ENCODE data around the gene ANKRD49.
"Not testable (repeated sequence)": the region's sequence is repeated elsewhere in the genome, so short reads cannot be mapped to it uniquely, and the experiment has no call there.

The ANKRD49 gene, protein sequence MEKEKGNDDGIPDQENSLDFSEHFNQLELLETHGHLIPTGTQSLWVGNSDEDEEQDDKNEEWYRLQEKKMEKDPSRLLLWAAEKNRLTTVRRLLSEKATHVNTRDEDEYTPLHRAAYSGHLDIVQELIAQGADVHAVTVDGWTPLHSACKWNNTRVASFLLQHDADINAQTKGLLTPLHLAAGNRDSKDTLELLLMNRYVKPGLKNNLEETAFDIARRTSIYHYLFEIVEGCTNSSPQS

DNA sequence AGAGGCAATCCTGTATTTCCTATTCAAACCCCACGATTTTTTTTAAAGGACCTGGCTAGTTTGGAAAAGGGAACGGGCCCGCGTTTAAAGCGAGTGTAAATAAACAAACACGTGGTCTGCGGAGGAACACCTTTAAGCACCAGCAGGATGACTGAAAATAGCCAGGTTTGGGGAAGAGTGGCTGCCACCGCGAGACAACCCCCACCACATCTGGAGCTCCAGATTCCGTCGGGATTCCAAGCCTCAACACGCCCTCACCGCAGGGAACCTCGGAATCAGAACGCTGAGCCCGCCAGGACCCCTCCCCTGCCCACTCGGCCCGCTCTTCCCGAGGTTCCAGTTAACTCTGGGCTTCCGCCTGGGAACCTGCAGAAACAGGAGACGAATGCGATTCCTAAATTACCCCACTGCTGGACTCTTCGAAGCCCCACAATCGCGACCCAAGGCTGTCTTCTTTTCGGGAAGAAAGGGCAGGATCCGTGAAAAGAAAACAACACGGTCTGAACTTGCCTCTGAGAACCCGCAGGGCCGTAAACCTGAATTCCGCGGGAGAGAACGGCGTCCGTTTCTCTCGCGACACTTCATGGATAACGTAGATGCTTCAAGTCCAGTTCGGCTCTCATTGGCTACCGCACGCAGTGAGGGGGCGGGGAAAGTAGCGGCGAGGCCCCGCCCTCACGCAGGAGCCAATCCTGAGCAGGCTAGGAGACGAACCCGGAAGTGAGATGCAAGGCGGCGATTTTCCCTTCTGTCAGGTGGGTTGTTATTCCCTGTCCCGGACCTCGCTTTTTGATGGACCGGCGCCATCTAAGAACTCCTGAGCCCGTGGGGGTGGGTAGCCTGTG is at the start of gene ANKRD49, which contains the start of gene MRE11:
Gene ANKRD49, plus strand, starts transcription at position 704 of the 845 bp plus-strand sequence. CDS start 2,710 bp downstream, outside the sequence.
Gene MRE11, minus strand, starts transcription at position 564 of the 845 bp plus-strand sequence. CDS start 1,043 bp downstream, outside the sequence.
- DNase-seq: peak; percentile 98

DNA sequence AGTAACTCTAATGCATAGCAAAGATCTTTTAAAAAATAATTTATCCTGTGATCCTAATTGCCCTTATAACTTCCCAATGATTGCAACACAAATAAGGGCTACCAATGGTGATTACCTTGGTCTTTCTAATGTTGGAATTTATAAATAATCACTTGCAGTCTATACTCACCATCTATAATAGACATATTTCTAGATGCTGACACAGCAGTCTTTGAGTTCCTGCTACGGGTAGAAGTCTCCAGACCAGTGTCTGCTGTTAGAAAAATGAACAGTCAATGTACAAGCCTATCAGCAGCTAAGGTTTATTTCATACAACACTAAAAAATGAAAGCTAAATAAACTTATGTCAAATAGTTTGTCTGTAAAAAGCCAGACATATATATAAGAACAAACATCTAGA is 48.1 kb upstream of the ANKRD49 start:
- no peak for DNase-seq

DNA sequence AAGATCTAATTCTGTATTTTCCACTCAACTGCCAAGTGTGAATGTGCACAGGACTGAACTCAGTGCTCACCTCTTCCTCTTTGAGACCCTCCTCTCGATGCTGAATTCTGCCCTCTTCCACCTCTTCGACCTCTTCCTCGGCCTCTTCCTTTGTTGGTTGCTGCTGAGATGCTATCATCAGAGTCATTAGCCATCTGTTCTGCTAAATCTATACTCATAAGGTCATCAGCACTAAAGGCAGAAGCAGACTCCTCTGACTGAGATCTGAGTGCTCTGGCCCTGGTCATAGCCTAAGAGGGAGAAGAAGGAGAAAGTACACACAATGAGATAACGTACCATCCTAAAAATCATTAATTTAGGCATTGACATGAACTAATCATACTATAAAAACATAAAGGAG is 46.6 kb upstream of the ANKRD49 start:
- DNase-seq: no peak

GRCh38 chr11:94449029-94449428 is 44.8 kb upstream of the ANKRD49 start:
- no peak for DNase-seq

DNA sequence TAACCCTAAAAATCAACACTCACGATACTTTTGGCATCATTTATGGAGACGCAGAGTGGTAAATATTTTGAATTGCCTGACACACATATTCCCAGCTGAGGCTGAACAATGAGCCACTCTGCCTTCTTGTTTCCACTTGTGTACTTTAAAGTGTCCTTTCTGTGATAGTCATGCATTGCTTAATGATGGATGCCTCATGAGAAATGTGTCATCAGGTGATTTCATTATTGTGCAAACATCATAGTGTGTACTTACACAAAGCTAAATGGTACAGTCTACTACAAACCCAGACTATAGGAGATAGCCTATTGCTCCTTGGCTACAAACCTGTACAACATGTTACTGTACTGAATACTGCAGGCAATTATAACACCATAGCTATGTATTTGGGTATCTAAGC is 44.3 kb upstream of the ANKRD49 start:
- no peak for DNase-seq

DNA sequence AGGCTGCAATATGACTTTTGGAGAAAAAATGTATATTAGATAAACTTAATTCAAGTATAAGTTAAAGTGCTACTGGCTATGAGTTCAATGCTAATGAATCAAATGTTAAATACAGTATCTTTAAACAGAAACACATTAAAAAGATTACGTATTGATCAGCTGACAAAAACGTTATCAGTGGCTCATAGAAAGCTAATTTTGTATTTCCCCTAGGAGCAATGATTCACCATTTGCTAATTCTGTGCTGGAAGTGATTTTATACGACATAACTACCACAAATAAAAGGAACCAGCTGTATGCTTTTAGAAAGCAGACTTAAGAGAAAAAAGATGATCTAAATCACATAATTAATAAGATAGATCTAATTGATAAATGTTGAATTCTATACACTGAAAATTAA is 43.7 kb upstream of the ANKRD49 start:
- DNase-seq: no peak

GRCh38 chr11:94452988-94453387 is 40.8 kb upstream of the ANKRD49 start:
- DNase-seq: no peak

DNA sequence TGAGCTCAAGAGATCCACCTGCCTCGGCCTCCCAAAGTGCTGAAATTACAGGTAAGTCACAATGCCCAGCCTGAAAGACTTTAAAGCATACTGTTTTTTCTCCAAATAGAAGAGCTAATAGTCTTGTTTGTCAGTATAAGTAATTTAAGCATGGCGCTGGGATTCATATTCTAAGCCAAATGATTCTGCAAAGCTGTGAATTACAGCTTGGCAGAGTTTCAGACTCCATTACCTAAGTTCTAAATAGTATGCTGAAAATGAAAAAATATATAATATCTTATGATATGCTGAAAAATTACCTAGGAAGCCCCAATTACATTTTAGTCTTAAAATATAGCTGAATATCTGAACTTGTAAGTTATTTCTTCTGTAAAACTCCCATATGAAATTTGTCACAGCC is 39.5 kb upstream of the ANKRD49 start:
- no peak for DNase-seq

- DNase-seq: no peak
Measured at GRCh38 chr11:94455861-94456260, 37.9 kb upstream of the ANKRD49 start.

- no peak for DNase-seq
Measured at GRCh38 chr11:94457118-94458029, 36.4 kb upstream of the ANKRD49 start.

DNA sequence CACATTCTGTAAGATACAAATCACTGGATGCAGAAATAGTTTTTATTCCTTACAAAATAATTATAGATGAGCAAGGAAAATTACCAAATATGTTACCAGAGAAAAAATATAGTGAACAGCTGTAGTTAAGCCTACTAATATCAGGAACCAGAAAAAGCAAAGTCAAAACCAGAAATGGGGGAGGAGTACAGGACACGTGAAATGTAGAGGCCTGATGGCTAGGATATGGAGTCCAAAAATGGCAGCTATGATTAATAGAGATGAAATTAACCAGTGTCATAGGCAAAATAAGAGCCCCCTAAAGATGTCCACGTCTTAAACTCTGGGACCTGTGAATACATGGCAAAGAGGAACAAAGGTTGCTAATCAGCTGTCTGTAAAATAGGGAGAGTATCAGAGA is 34.2 kb upstream of the ANKRD49 start:
- no peak for DNase-seq

DNA sequence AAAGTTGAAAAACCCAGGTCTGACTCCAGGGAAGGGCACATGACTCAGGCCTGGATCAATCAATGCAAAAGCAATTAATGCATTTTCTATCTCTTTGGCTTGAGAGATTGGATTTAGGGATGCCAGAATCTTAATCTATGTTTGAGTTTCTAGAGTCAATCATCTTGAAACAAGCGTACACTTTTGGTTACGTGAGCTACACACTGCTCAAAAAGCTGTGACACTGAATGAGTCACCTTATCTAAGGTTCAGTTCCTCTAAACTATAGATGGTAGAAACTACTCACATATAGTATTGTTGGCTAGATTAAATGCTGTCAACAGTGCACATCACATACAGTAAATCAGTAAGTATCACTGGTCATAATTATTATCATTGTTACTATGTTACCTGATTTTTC is 24.4 kb upstream of the ANKRD49 start:
- no peak for DNase-seq

GRCh38 chr11:94472916-94473799 is 20.6 kb upstream of the ANKRD49 start:
- DNase-seq: no peak

DNA sequence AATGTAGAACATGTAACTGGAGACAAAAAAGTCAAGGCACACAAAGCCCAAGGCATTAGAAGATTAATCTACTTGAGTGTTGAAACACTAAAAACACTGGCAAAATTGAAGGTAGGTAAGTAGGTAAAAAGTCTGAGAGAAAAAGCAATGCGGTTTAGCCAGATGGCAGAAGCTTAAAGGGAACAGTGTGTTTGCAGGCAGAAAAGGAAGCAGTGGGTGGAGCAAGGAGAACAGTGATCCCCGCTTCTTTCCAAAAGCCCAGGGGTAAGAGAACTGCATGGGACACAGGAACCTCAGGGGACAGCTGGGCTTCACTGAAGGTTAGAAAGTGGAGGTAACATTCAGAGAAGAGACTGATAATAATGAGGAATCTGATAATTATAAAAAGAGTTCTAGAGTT is 16.2 kb upstream of the ANKRD49 start:
- DNase-seq: no peak

DNA sequence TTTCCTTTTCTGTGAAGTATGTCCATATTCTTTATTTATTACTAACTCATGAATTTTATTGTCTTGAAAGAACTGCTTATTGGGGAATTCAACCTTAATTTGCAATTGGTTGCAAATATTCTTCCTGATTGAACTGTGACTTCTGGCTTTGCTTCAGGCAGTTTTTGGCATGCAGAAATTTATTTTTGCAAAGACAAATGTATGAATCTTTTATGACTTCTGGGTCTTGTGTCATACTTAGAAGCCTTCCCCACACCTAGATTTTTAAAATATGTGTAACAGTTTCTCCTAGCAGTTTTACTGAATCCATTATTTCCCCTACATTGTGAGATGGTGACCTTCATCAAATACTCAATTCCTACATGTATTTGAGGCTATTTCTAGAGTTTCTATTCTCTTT is 12.4 kb upstream of the ANKRD49 start:
- no peak for DNase-seq

DNA sequence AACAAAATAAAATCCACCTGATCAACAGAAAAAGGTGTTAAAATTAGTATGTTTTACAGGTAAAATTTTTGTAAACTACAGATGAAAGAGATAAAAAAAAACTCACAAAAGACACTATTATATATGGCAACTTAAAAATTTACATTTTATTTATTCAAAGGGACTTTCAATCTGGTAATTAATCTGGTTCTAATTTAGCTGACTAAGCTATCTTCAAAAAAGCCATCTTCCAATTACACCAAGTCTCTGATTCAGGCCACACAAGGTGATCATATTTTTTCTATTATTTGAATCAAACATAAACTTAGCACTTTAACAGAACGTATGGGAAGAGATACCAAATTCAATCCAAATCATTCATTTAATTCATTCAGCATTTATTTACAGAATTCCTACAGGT is 7.7 kb upstream of the ANKRD49 start:
- no peak for DNase-seq

- no peak for DNase-seq
Measured at GRCh38 chr11:94494126-94494680, 419 bp downstream of the ANKRD49 start.

- DNase-seq: no peak
Measured at GRCh38 chr11:94500181-94500580, 6.4 kb downstream of the ANKRD49 start.

- no peak for DNase-seq
Measured at GRCh38 chr11:94501522-94501921, 7.7 kb downstream of the ANKRD49 start.

DNA sequence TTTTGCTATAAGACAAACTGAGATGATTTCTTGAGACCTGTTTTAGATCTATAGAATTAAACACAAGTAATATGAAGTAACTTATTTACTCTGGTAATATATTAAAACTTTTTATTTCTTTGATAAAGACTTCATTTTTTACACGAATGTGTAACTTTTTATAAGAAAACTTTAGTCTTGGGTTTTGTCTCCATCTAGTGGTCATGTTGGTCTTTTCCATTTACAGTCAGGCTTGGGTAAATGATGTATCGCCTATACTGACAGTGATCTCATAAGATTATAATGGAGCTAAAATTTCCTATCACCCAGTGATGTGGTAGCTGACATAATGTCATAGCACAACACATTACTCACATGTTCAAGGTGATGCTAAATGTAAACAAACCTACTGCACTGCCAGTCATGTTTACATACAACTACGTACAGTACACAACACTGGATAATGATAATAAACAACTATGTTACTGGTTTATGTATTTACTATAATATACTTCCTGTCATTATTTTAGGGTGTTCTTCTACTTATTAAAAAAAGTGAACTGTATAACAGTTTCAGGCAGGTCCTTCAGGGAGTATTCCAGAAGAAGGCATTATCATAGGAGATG is 11.0 kb downstream of the ANKRD49 start:
- DNase-seq: no peak

GRCh38 chr11:94506513-94506912 is 12.7 kb downstream of the ANKRD49 start:
- DNase-seq: not testable (repeated sequence)

Data from NCI-H2171 (cell line).